GM12875 (cell line): ENCODE data around the gene ALG6.

Experiments
- H3K4me3 ChIP-seq: one replicate; pipeline ENCODE4 v1.5.1; 2011; ENCODE audit warnings: low read depth, low read length, control low read depth
- CTCF ChIP-seq: IDR thresholded peaks from 2 replicates; pipeline ENCODE4 v1.5.1; 2011; ENCODE audit warnings: low read depth, mild to moderate bottlenecking, control low read depth, inconsistent platforms, low read length, moderate library complexity, borderline replicate concordance; ENCODE audit not compliant: insufficient read depth

ALG6 gene

GRCh38 chr1:63359561-63359960 lies 7.9 kb upstream of the ALG6 start:
- no peak overlapping the region for H3K4me3 ChIP-seq
- no peak for TF ChIP-seq CTCF

- TF ChIP-seq CTCF, result no peak
- H3K4me3 ChIP-seq, result no peak overlapping the region
These were observed 5.4 kb upstream of the ALG6 start for GRCh38 chr1:63362073-63362472.

- no peak overlapping the region for H3K4me3 ChIP-seq
- no peak for TF ChIP-seq CTCF
These were observed 4.8 kb upstream of the ALG6 start for GRCh38 chr1:63362578-63362977.

- no peak overlapping the region for H3K4me3 ChIP-seq
- TF ChIP-seq CTCF, result no peak
These were observed 4.4 kb upstream of the ALG6 start for GRCh38 chr1:63363014-63363413.

- peak overlapping the region; percentile 48 for H3K4me3 ChIP-seq
- TF ChIP-seq CTCF, result no peak
These were observed 566 bp upstream of the ALG6 start for GRCh38 chr1:63366908-63367214.

- H3K4me3 ChIP-seq, result peak overlapping the region; percentile 90
- no peak for TF ChIP-seq CTCF
These were observed 704 bp downstream of the ALG6 start for GRCh38 chr1:63368131-63368530.

GRCh38 chr1:63379583-63379982 lies 12.2 kb downstream of the ALG6 start:
- no peak overlapping the region for H3K4me3 ChIP-seq
- no peak for TF ChIP-seq CTCF
